Stimulated activated CD4-positive, alpha-beta T cell treated with anti-CD3 and anti-CD28 coated beads, TNF-alpha, amount 100 ng/mL, for 24 hours (primary cell): Measurements from ENCODE around the gene PDCD2.
"Not testable (repeated sequence)": the region's sequence is repeated elsewhere in the genome, so short reads cannot be mapped to it uniquely, and the experiment has no call there.

Experiments used
- DNase-seq, 3 experiments: peaks; one replicate each; pipeline ENCODE4 v3.0.0-alpha.2; 2020; ENCODE audit warnings: low read depth in 3 of 3

PDCD2 gene

GRCh38 chr6:170552765-170553533 is 31.5 kb downstream of the PDCD2 start, which contains the start of gene PSMB1:
PSMB1 (minus strand) TSS chr6:170553307; CDS start chr6:170553242, 65 bp downstream.
- DNase-seq, result peak; percentile 75 to 82 (median 77)

DNA sequence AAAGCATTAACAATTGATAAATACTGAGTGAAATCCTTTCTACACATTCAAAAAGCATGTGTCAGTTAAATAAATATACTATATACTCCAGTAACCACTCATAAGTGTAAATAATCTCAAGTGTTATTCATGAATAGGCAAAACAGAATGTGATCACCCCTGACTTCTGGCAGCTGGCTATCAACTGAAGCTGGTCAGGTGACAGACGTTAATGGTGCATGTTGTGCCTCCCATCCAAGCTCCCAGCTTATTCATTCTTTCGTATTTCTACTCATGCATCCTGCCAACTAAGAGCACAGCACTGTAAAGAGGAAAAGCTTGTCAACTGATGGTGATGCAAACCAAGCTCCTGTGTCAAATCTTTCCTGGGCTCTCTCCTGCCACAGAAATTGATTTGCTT is 39.0 kb downstream of the PDCD2 start:
- no peak for DNase-seq

- no peak for DNase-seq
Measured at GRCh38 chr6:170542031-170542719, 42.3 kb downstream of the PDCD2 start.

DNA sequence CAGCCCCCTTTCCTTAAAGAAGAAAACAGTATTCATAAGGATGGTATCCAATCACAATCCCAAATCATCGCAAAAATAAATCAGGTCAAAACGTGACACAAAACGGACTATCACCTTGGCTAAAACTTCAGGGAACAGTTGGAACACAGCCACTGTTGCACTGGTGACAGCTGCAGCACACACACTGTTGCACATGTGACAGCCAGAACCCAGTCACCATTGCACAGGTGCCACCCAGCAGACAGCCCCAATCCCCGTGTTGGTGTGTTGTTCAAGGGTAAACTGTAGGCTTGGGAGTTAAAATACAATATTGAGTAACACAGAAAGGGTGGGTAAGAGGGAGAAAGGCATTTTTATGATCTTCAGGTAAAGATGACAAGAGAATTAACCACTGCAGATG is 47.1 kb downstream of the PDCD2 start:
- no peak for DNase-seq

DNA sequence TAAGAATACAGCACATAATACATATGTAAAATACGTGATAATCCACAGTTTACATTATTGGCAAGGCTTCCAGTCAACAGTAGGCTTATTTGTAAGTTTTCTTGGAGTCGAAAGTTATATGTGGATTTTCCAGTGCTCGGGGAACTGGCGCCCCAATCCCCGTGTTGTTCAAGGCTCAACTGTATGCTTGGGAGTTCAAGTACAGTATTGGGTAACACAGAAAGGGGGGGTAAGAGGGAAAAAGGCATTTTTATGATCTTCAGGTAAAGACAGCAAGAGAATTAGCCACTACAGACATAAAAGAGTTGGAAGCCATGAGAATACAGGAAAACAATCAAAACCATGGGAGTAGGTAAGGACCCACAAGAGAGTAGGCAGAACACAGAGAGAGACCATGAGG is 47.8 kb downstream of the PDCD2 start:
- DNase-seq, result no peak

GRCh38 chr6:170535004-170535403 is 49.4 kb downstream of the PDCD2 start:
- no peak for DNase-seq

DNA sequence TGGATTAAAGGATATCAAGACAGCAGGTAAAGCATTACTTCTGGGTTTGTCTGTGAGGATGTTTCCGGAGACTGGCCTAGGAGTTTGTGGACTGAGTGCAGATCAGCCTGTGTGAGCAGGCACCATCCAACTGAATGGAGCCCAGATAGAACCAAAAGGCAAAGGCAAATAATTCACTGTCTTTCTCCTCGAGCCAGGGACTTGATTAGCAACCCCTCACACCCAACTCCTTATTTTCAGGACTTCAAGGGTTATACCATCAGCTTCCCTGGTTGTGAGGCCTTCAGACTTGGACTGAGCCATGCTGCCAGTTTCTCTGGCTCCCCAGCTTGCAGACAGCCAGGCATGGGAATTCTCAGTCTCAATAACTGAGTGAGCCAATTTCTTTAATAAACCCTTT is 50.6 kb downstream of the PDCD2 start:
- no peak for DNase-seq

DNA sequence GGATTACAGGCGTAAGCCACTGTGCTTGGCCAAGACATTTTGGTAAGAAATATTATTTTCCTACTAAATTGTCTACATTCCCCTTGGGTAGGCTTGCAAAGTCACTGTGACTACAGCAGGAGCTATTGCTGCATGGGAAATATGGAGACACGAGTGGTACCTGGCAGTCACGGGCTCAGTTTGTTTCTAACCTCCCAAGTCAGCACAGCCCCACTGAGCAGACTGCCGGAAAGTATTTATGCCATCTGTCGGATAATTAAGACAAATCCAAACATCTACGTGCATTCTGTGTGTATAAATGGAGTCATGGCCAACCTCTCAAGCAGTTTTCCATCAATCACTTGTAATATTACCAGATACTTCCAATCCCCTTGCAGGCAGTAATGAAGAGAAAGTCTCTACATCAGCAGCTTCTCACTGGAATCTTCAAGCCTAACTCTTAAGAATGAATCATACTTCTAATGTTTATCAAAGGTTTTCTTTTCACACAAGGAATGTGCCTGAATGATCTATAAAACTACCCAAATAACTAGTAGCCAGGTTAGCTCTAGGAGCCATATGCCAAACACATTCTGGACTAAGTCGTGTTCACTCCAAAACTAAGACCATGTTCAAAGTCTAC is 51.5 kb downstream of the PDCD2 start:
- DNase-seq, result no peak

GRCh38 chr6:170529839-170530469 is 54.5 kb downstream of the PDCD2 start:
- peak; percentile 37 to 61 (median 40) for DNase-seq

DNA sequence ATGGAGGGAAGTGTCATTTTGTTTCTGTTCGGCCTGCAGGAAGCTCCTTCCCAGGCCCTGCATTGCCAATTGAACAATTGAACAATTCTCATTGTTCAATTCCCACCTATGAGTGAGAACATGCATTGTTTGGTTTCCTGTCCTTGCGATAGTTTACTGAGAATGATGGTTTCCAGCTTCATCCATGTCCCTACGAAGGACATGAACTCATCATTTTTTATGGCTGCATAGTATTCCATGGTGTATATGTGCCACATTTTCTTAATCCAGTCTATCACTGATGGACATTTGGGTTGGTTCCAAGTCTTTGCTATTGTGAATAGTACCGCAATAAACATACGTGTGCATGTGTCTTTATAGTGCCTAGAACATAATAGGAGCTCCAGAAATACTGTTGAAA is 56.4 kb downstream of the PDCD2 start:
- DNase-seq, result not testable (repeated sequence)

DNA sequence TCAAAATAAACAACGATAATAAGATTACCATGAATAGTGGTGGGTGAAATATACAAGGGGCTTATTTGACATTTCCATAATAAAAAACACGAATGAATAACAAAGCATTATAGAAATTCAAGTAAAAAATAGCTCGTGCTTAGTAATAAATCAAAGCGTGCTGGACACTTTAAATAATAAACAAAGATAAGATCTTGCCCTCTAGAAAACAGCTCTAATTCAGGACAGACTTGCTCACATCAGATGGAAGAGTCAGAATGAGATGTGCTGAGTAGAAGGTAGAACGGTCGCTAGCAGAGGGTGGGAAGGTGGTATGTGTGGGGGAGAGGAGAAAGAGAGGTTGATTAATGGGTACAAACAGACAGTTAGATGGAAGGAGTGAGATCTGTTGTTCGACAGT is 58.6 kb downstream of the PDCD2 start:
- no peak for DNase-seq
